HG02678 (cell line): ENCODE results near the gene GSK3B.
A peak's percentile ranks its signal among the peaks of the same experiment; 100 is the strongest.

Experiments used
- ATAC-seq: cut with Tn5 transposase; IDR thresholded peaks from one replicate; pipeline ENCODE4 v1.9.1; 2021; ENCODE audit warnings: mild to moderate bottlenecking, moderate library complexity; ENCODE audit not compliant: unreplicated experiment

Gene GSK3B

GRCh38 chr3:119831022-119831421 lies 263.2 kb downstream of the GSK3B start:
- ATAC-seq, result no peak

GRCh38 chr3:119829420-119829819 lies 264.8 kb downstream of the GSK3B start:
- no peak for ATAC-seq

GRCh38 chr3:119826711-119827608 lies 267.3 kb downstream of the GSK3B start:
- no peak for ATAC-seq

GRCh38 chr3:119825820-119826219 lies 268.4 kb downstream of the GSK3B start:
- ATAC-seq, result no peak

- ATAC-seq, result no peak
Observed at GRCh38 chr3:119819806-119820205, 274.4 kb downstream of the GSK3B start.

- no peak for ATAC-seq
Observed at GRCh38 chr3:119818937-119819336, 275.3 kb downstream of the GSK3B start.

GRCh38 chr3:119817583-119818363 lies 276.5 kb downstream of the GSK3B start:
- ATAC-seq, result no peak

- ATAC-seq, result no peak
Observed at GRCh38 chr3:119817071-119817470, 277.2 kb downstream of the GSK3B start.

- no peak for ATAC-seq
Observed at GRCh38 chr3:119815716-119816115, 278.5 kb downstream of the GSK3B start.

GRCh38 chr3:119812491-119813058 lies 281.7 kb downstream of the GSK3B start:
- no peak for ATAC-seq

GRCh38 chr3:119810018-119810435 lies 284.2 kb downstream of the GSK3B start:
- ATAC-seq, result peak; percentile 83

GRCh38 chr3:119809249-119810017 lies 284.8 kb downstream of the GSK3B start:
- peak; percentile 44 for ATAC-seq

- ATAC-seq, result no peak
Observed at GRCh38 chr3:119808843-119809242, 285.4 kb downstream of the GSK3B start.

- ATAC-seq, result no peak
Observed at GRCh38 chr3:119808244-119808643, 286.0 kb downstream of the GSK3B start.

GRCh38 chr3:119800844-119801243 lies 293.4 kb downstream of the GSK3B start:
- no peak for ATAC-seq

GRCh38 chr3:119796785-119797184 lies 297.5 kb downstream of the GSK3B start:
- ATAC-seq, result no peak

- ATAC-seq, result no peak
Observed at GRCh38 chr3:119796368-119796767, 297.9 kb downstream of the GSK3B start.

GRCh38 chr3:119795849-119796248 lies 298.4 kb downstream of the GSK3B start:
- no peak for ATAC-seq

- no peak for ATAC-seq
Observed at GRCh38 chr3:119794971-119795612, 299.2 kb downstream of the GSK3B start.

- ATAC-seq, result no peak
Observed at GRCh38 chr3:119794401-119794800, 299.8 kb downstream of the GSK3B start.
